GM12892 (cell line): ENCODE measurements around the gene SPNS3.

Experiments used
- POLR2A ChIP-seq: IDR thresholded peaks from 2 replicates; pipeline ENCODE4 v1.6.1; 2011; ENCODE audit warnings: low read depth, low read length, control low read depth
- POLR2AphosphoS5 ChIP-seq: IDR thresholded peaks from 2 replicates; pipeline ENCODE4 v1.6.1; 2011; ENCODE audit warnings: low read depth, low read length, control low read depth
- TAF1 ChIP-seq: IDR thresholded peaks from 2 replicates; pipeline ENCODE4 v1.6.1; 2011; ENCODE audit warnings: low read depth, mild to moderate bottlenecking, control low read depth, low read length, borderline replicate concordance

- no peak for TF ChIP-seq TAF1
- no peak for TF ChIP-seq POLR2AphosphoS5
- TF ChIP-seq POLR2A: no peak
Measured at GRCh38 chr17:4504188-4504587, 70.4 kb downstream of the SPNS3 start.
